Neural cell (in vitro differentiated cells): ENCODE measurements around the gene STKLD1. TPM values are rescaled to one million over a fixed set of nuclear protein-coding genes. Genes with fewer than 3 reads are reported as not detected.
"Not testable (repeated sequence)": the region's sequence is repeated elsewhere in the genome, so short reads cannot be mapped to it uniquely, and the experiment has no call there.

Experiments used
- H2AFZ ChIP-seq: fragments of 200-600, 300-800 bp; sonication (generic), shearing (Covaris generic); 2 replicates; pipeline ENCODE4 v1.6.0; 2014; ENCODE audit warnings: low read depth, mild to moderate bottlenecking, antibody characterized with exemption, low read length, moderate library complexity
- H3F3A ChIP-seq: fragments of 200-600 bp; shearing (Covaris generic); 2 replicates; pipeline ENCODE4 v1.6.1; 2016; ENCODE audit warnings: mild to moderate bottlenecking, moderate library complexity, mixed read lengths, antibody characterized with exemption, low read length; ENCODE audit not compliant: insufficient read depth, poor library complexity, severe bottlenecking
- H3K27ac ChIP-seq: fragments of 200-600, 300-800 bp; sonication (generic), shearing (Covaris generic); 2 replicates; pipeline ENCODE4 v1.5.1; 2014; ENCODE audit warnings: mild to moderate bottlenecking, low read length, moderate library complexity
- H3K27me3 ChIP-seq: fragments of 300-800, 200-600 bp; sonication (generic), shearing (Covaris generic); 2 replicates; pipeline ENCODE4 v1.6.0; 2014; ENCODE audit warnings: mild to moderate bottlenecking, low read depth, low read length, moderate library complexity; ENCODE audit not compliant: insufficient read depth
- H3K36me3 ChIP-seq: fragments of 300-800, 200-600 bp; sonication (generic), shearing (Covaris generic); 2 replicates; pipeline ENCODE4 v1.5.1; 2014; ENCODE audit warnings: mild to moderate bottlenecking, antibody characterized with exemption, low read length, moderate library complexity; ENCODE audit not compliant: insufficient read depth
- H3K4me2 ChIP-seq: fragments of 300-800, 200-600 bp; sonication (generic), shearing (Covaris generic); 2 replicates; pipeline ENCODE4 v1.6.0; 2014; ENCODE audit warnings: mild to moderate bottlenecking, low read length
- H3K4me3 ChIP-seq: fragments of 300-800, 200-600 bp; sonication (generic), shearing (Covaris generic); 2 replicates; pipeline ENCODE4 v1.5.1; 2014; ENCODE audit warnings: mild to moderate bottlenecking, low read length, moderate library complexity
- H3K79me2 ChIP-seq: fragments of 200-600 bp; shearing (Covaris generic); replicated peaks from 2 replicates; pipeline ENCODE4 v1.6.0; 2014; ENCODE audit warnings: mild to moderate bottlenecking, low read length, moderate library complexity; ENCODE audit not compliant: insufficient read depth
- H3K9ac ChIP-seq: fragments of 300-800, 200-600 bp; sonication (generic), shearing (Covaris generic); 2 replicates; pipeline ENCODE4 v1.6.1; 2016; ENCODE audit warnings: mild to moderate bottlenecking, low read length, mixed read lengths
- H3K9me2 ChIP-seq: fragments of 200-600 bp; shearing (Covaris generic); 2 replicates; pipeline ENCODE4 v1.6.1; 2016; ENCODE audit warnings: mild to moderate bottlenecking, low read length, mixed read lengths; ENCODE audit not compliant: insufficient read depth
- H3K9me3 ChIP-seq: fragments of 200-600, 300-800 bp; sonication (generic), shearing (Covaris generic); 2 replicates; pipeline ENCODE4 v1.6.1; 2016; ENCODE audit warnings: mild to moderate bottlenecking, mixed run types, low read length, moderate library complexity, mixed read lengths
- H4K20me1 ChIP-seq: fragments of 200-600 bp; shearing (Covaris generic); 2 replicates; pipeline ENCODE4 v1.6.1; 2016; ENCODE audit warnings: mild to moderate bottlenecking, mixed run types; ENCODE audit not compliant: insufficient read depth
- CTCF ChIP-seq: fragments of 450-650 bp; IDR thresholded peaks from 2 replicates; pipeline ENCODE4 v1.5.1; 2014; ENCODE audit warnings: antibody characterized with exemption, mild to moderate bottlenecking, moderate library complexity; ENCODE audit not compliant: poor library complexity, severe bottlenecking
- EP300 ChIP-seq: fragments of 450-650 bp; conservative IDR thresholded peaks from 2 replicates; pipeline ENCODE4 v1.6.1; 2014; ENCODE audit warnings: antibody characterized with exemption, mild to moderate bottlenecking, moderate library complexity; ENCODE audit not compliant: poor library complexity, severe bottlenecking
- EZH2 ChIP-seq: fragments of 200-600, 300-800 bp; shearing (Covaris generic), sonication (generic); IDR thresholded peaks from 2 replicates; pipeline ENCODE4 v1.6.1; 2014; ENCODE audit warnings: antibody characterized with exemption, low read length, borderline replicate concordance, mild to moderate bottlenecking; ENCODE audit not compliant: insufficient read depth, poor library complexity, severe bottlenecking
- MXI1 ChIP-seq: fragments of 450-650 bp; conservative IDR thresholded peaks from 2 replicates; pipeline ENCODE4 v1.6.1; 2014; ENCODE audit warnings: antibody characterized with exemption, mild to moderate bottlenecking; ENCODE audit not compliant: poor library complexity, severe bottlenecking
- POLR2AphosphoS5 ChIP-seq: IDR thresholded peaks from 2 replicates; pipeline ENCODE4 v1.6.1; 2012
- RAD21 ChIP-seq: fragments of 450-650 bp; conservative IDR thresholded peaks from 2 replicates; pipeline ENCODE4 v1.6.1; 2014; ENCODE audit warnings: antibody characterized with exemption, mild to moderate bottlenecking, moderate library complexity
- REST ChIP-seq: IDR thresholded peaks from 2 replicates; pipeline ENCODE4 v1.6.1; 2012; ENCODE audit warnings: borderline replicate concordance
- SMC3 ChIP-seq: fragments of 450-650 bp; conservative IDR thresholded peaks from 2 replicates; pipeline ENCODE4 v1.6.1; 2014; ENCODE audit warnings: antibody characterized with exemption, mild to moderate bottlenecking, moderate library complexity; ENCODE audit not compliant: poor library complexity
- TAF1 ChIP-seq: IDR thresholded peaks from 2 replicates; pipeline ENCODE4 v1.6.1; 2012; ENCODE audit warnings: low read depth
- polyA plus RNA-seq: library from polyadenylated mRNA; depleted of rRNA; stranded (reverse); fragments of >200 nt; gene quantifications from 2 replicates; pipeline ENCODE4 v1.2.3, GENCODE V29; 2014

The STKLD1 gene
- polyA plus RNA-seq, 1 donor from 2014 or later, result 1.1 TPM

GRCh38 chr9:133333566-133333965 is 42.6 kb upstream of the STKLD1 start:
- H2AFZ ChIP-seq, result no peak overlapping the region
- no peak overlapping the region for H3K4me2 ChIP-seq
- H4K20me1 ChIP-seq, result no peaks in the 10 kb centered on the region
- TF ChIP-seq TAF1, result no peak
- no peak for TF ChIP-seq EZH2
- no peak for TF ChIP-seq SMC3
- TF ChIP-seq RAD21, result no peak
- no peak for TF ChIP-seq REST
- TF ChIP-seq CTCF, result no peak
- TF ChIP-seq EP300, result no peak
- no peak for TF ChIP-seq MXI1
- TF ChIP-seq POLR2AphosphoS5, result no peak
- H3K36me3 ChIP-seq, result no peaks in the 10 kb centered on the region
- no peak overlapping the region for H3K27ac ChIP-seq
- peaks cover 14% of the 10 kb centered on the region for H3K79me2 ChIP-seq
- no peak overlapping the region for H3K4me3 ChIP-seq
- H3K9ac ChIP-seq, result no peak overlapping the region
- no peaks in the 10 kb centered on the region for H3F3A ChIP-seq
- no peaks in the 10 kb centered on the region for H3K27me3 ChIP-seq
- H3K9me2 ChIP-seq, result no peaks in the 10 kb centered on the region
- H3K9me3 ChIP-seq, result no peaks in the 10 kb centered on the region

- no peaks in the 10 kb centered on the region for H4K20me1 ChIP-seq
- no peak overlapping the region for H3K9ac ChIP-seq
- no peaks in the 10 kb centered on the region for H3F3A ChIP-seq
- H3K9me2 ChIP-seq, result no peaks in the 10 kb centered on the region
- H3K9me3 ChIP-seq, result no peaks in the 10 kb centered on the region
- peak overlapping the region; percentile 90 for H3K4me3 ChIP-seq
- no peak overlapping the region for H2AFZ ChIP-seq
- H3K27ac ChIP-seq, result no peak overlapping the region
- H3K79me2 ChIP-seq, result peaks cover 14% of the 10 kb centered on the region
- no peaks in the 10 kb centered on the region for H3K36me3 ChIP-seq
- no peaks in the 10 kb centered on the region for H3K27me3 ChIP-seq
- TF ChIP-seq MXI1, result no peak
- no peak for TF ChIP-seq REST
- no peak for TF ChIP-seq POLR2AphosphoS5
- TF ChIP-seq TAF1, result no peak
- no peak for TF ChIP-seq SMC3
- TF ChIP-seq RAD21, result no peak
- no peak for TF ChIP-seq CTCF
- no peak for TF ChIP-seq EZH2
- TF ChIP-seq EP300, result no peak
- no peak overlapping the region for H3K4me2 ChIP-seq
Observed at GRCh38 chr9:133334161-133334560, 42.0 kb upstream of the STKLD1 start.

GRCh38 chr9:133334888-133335287 is 41.3 kb upstream of the STKLD1 start:
- H3K4me2 ChIP-seq, result peak overlapping the region; percentile 64
- peak overlapping the region; percentile 90 for H3K4me3 ChIP-seq
- H3K9ac ChIP-seq, result peak overlapping the region; percentile 71
- H4K20me1 ChIP-seq, H3K9me2 ChIP-seq, H2AFZ ChIP-seq, H3K9me3 ChIP-seq, H3F3A ChIP-seq, H3K27me3 ChIP-seq, H3K36me3 ChIP-seq, H3K27ac ChIP-seq: not testable (repeated sequence)
- H3K79me2 ChIP-seq, result peaks cover 14% of the 10 kb centered on the region
